Measurements from ENCODE around the gene PITPNM3. TPM values are rescaled to one million over a fixed set of nuclear protein-coding genes. Genes with fewer than 3 reads are reported as not detected.
A peak's percentile ranks its signal among the peaks of the same experiment; 100 is the strongest.
"Not testable (repeated sequence)": the region's sequence is repeated elsewhere in the genome, so short reads cannot be mapped to it uniquely, and the experiment has no call there.

Gene PITPNM3
- total and polyA plus RNA-seq, 2 experiments from 2014 or later, result 0.77 to 6.5 TPM

- peak; percentile 57 to 76 for DNase-seq (ENCODE audit: low read depth in 1 of 2, low spot score in 1 of 2)
- H3K4me1 ChIP-seq (ENCODE audit: low read depth), result peaks cover 5% of the 10 kb centered on the region
- H3K27ac ChIP-seq, result peak overlapping the region; percentile 7
- peaks cover 6% of the 10 kb centered on the region for H3K36me3 ChIP-seq
- peak; percentile 16 for TF ChIP-seq CTCF (IDR thresholded peaks at IDR 0.05; ENCODE audit: low read depth, low read length)
- H3K27me3 ChIP-seq, result no peaks in the 10 kb centered on the region
- no peak overlapping the region for H3K4me3 ChIP-seq
- H3K9me3 ChIP-seq (ENCODE audit: low read depth), result no peaks in the 10 kb centered on the region
These were observed 18.6 kb upstream of the PITPNM3 start for GRCh38 chr17:6574687-6575595.

GRCh38 chr17:6573982-6574686 is 17.8 kb upstream of the PITPNM3 start:
- DNase-seq (ENCODE audit: low read depth in 1 of 2, low spot score in 1 of 2), result no peak
- H3K4me3 ChIP-seq, result no peak overlapping the region
- H3K27ac ChIP-seq, result peak overlapping the region; percentile 7
- no peaks in the 10 kb centered on the region for H3K27me3 ChIP-seq
- H3K4me1 ChIP-seq (ENCODE audit: low read depth), result peaks cover 5% of the 10 kb centered on the region
- no peaks in the 10 kb centered on the region for H3K9me3 ChIP-seq (ENCODE audit: low read depth)
- TF ChIP-seq CTCF (IDR thresholded peaks at IDR 0.05; ENCODE audit: low read depth, low read length), result no peak
- peaks cover 6% of the 10 kb centered on the region for H3K36me3 ChIP-seq

DNA sequence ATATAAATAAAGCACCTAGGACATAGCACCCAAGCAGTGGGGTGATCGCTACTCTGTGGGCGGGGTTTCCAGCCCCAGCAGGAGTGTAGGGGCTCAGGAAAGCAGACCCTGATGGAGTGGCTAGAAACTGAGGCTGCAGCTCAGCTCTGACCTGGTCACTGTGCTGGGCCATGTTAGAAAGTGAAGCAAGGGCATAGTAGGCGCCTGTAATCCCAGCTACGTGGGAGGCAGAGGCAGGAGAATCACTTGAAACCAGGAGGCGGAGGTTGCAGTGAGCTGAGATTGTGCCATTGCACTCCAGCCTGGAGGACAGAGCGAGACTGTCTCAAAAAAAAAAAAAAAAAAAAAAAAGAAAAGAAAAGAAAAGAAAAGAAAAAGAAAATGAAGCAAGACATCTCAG is 17.1 kb upstream of the PITPNM3 start:
- not testable (repeated sequence) for DNase-seq (ENCODE audit: low read depth in 1 of 2, low spot score in 1 of 2); H3K4me3 ChIP-seq; H3K4me1 ChIP-seq (ENCODE audit: low read depth); H3K9me3 ChIP-seq (ENCODE audit: low read depth); H3K27ac ChIP-seq; H3K36me3 ChIP-seq; H3K27me3 ChIP-seq

DNA sequence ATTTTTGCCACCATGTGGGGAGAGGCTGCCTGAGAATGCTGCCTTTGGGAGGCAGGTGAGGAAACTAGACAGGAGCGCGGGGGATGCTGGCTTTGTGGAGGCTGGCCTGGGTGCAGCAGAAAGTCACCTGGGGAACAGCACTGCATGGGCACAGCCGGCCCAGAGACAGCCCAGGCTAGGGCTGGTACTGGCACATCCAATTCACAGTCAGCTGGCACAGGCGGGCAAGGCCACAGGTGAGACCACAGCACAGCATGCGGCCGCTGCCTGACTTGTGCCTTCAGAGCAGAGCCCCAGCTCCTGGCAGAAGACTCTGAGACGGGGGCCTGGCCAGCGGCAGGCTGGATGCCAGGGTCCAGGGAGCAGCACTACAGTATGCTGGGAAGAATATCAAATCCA is 16.6 kb upstream of the PITPNM3 start:
- Histone ChIP-seq H3K9me3 (ENCODE audit: low read depth) (no peaks in the 10 kb centered on the region), H3K4me1 (ENCODE audit: low read depth) (peaks cover 5% of the 10 kb centered on the region), H3K27ac (no peak overlapping the region), H3K27me3 (no peaks in the 10 kb centered on the region), H3K36me3 (peaks cover 1% of the 10 kb centered on the region), H3K4me3 (no peak overlapping the region)
- no peak for TF ChIP-seq CTCF (IDR thresholded peaks at IDR 0.05; ENCODE audit: low read depth, low read length)
- no peak for DNase-seq (ENCODE audit: low read depth in 1 of 2, low spot score in 1 of 2)

GRCh38 chr17:6571452-6571781 is 15.1 kb upstream of the PITPNM3 start:
- no peaks in the 10 kb centered on the region for H3K9me3 ChIP-seq (ENCODE audit: low read depth)
- H3K27ac ChIP-seq, result no peak overlapping the region
- no peaks in the 10 kb centered on the region for H3K36me3 ChIP-seq
- DNase-seq (ENCODE audit: low read depth in 1 of 2, low spot score in 1 of 2), result no peak
- H3K4me1 ChIP-seq (ENCODE audit: low read depth), result peaks cover 5% of the 10 kb centered on the region
- TF ChIP-seq CTCF (IDR thresholded peaks at IDR 0.05; ENCODE audit: low read depth, low read length), result no peak
- H3K4me3 ChIP-seq, result no peak overlapping the region
- H3K27me3 ChIP-seq, result no peaks in the 10 kb centered on the region

Measured in cardiac muscle cell (in vitro differentiated cells and primary cell).